ENCODE data around the gene ZRANB2. TPM values are rescaled to one million over a fixed set of nuclear protein-coding genes. Genes with fewer than 3 reads are reported as not detected.

Gene ZRANB2
- total RNA-seq, 1 donor: 49.3 TPM

- no peak overlapping the region for H3K4me3 ChIP-seq (ENCODE audit: low read depth, low read length)
- DNase-seq (ENCODE audit: low read depth): no peak
- TF ChIP-seq CTCF (IDR thresholded peaks at IDR 0.05; ENCODE audit: insufficient read depth, low read length): no peak
Measured at GRCh38 chr1:71033136-71033535, 47.7 kb downstream of the ZRANB2 start.

GRCh38 chr1:71031426-71031825, 49.4 kb downstream of the ZRANB2 start:
- no peak for TF ChIP-seq CTCF (IDR thresholded peaks at IDR 0.05; ENCODE audit: insufficient read depth, low read length)
- peak; percentile 57 for DNase-seq (ENCODE audit: low read depth)
- no peak overlapping the region for H3K4me3 ChIP-seq (ENCODE audit: low read depth, low read length)

- no peak for DNase-seq (ENCODE audit: low read depth)
- TF ChIP-seq CTCF (IDR thresholded peaks at IDR 0.05; ENCODE audit: insufficient read depth, low read length): no peak
- no peak overlapping the region for H3K4me3 ChIP-seq (ENCODE audit: low read depth, low read length)
Measured at GRCh38 chr1:71030026-71030425, 50.8 kb downstream of the ZRANB2 start.

GRCh38 chr1:71028981-71029380, 51.9 kb downstream of the ZRANB2 start:
- TF ChIP-seq CTCF (IDR thresholded peaks at IDR 0.05; ENCODE audit: insufficient read depth, low read length): no peak
- no peak overlapping the region for H3K4me3 ChIP-seq (ENCODE audit: low read depth, low read length)
- no peak for DNase-seq (ENCODE audit: low read depth)

- no peak for TF ChIP-seq CTCF (IDR thresholded peaks at IDR 0.05; ENCODE audit: insufficient read depth, low read length)
- DNase-seq (ENCODE audit: low read depth): no peak
- no peak overlapping the region for H3K4me3 ChIP-seq (ENCODE audit: low read depth, low read length)
Measured at GRCh38 chr1:71027991-71028390, 52.8 kb downstream of the ZRANB2 start.

GRCh38 chr1:71026093-71026492, 54.7 kb downstream of the ZRANB2 start:
- TF ChIP-seq CTCF (IDR thresholded peaks at IDR 0.05; ENCODE audit: insufficient read depth, low read length): no peak
- no peak for DNase-seq (ENCODE audit: low read depth)
- no peak overlapping the region for H3K4me3 ChIP-seq (ENCODE audit: low read depth, low read length)

- no peak for TF ChIP-seq CTCF (IDR thresholded peaks at IDR 0.05; ENCODE audit: insufficient read depth, low read length)
- no peak for DNase-seq (ENCODE audit: low read depth)
Measured at GRCh38 chr1:71023515-71023914, 57.3 kb downstream of the ZRANB2 start.

More at GRCh38 chr1:71023515-71023914, 57.3 kb downstream of the ZRANB2 start:
- no peak overlapping the region for H3K4me3 ChIP-seq (ENCODE audit: low read depth, low read length)

Data from fibroblast of the aortic adventitia (primary cell).